IMR-90 (cell line): ENCODE results near the gene CLEC16A. TPM values are rescaled to one million over a fixed set of nuclear protein-coding genes. Genes with fewer than 3 reads are reported as not detected.

Experiments used
- ATAC-seq: fragments of 200-7000 bp; cut with Tn5 transposase; 2 replicates; pipeline ENCODE4 v1.9.1; 2020; ENCODE audit warnings: low read depth, mild to moderate bottlenecking, moderate library complexity
- BruUV-seq: library from RNA; stranded (reverse); fragments of 400-500 nt; replicated peaks from 2 replicates; lab custom pipeline; 2021; lab: Mats Ljungman, UMichigan
- CTCF ChIA-PET: fragments of 300-600 bp; formaldehyde crosslinking; extraction: SDS; loops from one replicate; lab custom pipeline; 2021; ENCODE audit warnings: antibody characterized with exemption; lab: Yijun Ruan, JAX
- POLR2A ChIA-PET: fragments of 300-600 bp; sonication (Branson Sonifier 250); formaldehyde crosslinking; loops from one replicate; lab custom pipeline; 2022; ENCODE audit warnings: antibody characterized with exemption; ENCODE audit not compliant: unreplicated experiment; lab: Charles Lee
- DNase-seq: peaks from one replicate; pipeline ENCODE4 v3.0.0; 2013
- H2AFZ ChIP-seq: replicated peaks from 2 replicates; pipeline ENCODE3; 2013; ENCODE audit warnings: low read length, mild to moderate bottlenecking; ENCODE audit not compliant: poor library complexity
- H2AK5ac ChIP-seq: 2 replicates; pipeline ENCODE4 v1.6.1; 2013; ENCODE audit warnings: low read depth, low read length, inconsistent platforms
- H2AK9ac ChIP-seq: replicated peaks from 2 replicates; pipeline ENCODE3; 2013; ENCODE audit warnings: mild to moderate bottlenecking, low read depth, low read length, moderate library complexity; ENCODE audit not compliant: poor library complexity
- H2BK120ac ChIP-seq: 2 replicates; pipeline ENCODE4 v1.6.1; 2013; ENCODE audit warnings: low read depth, low read length, inconsistent platforms
- H2BK15ac ChIP-seq: 3 replicates; pipeline ENCODE4 v1.6.1; 2013; ENCODE audit warnings: low read depth, low read length, inconsistent platforms
- H2BK20ac ChIP-seq: 2 replicates; pipeline ENCODE4 v1.6.1; 2013; ENCODE audit warnings: low read depth, mild to moderate bottlenecking, inconsistent platforms, low read length, moderate library complexity
- H2BK5ac ChIP-seq: 2 replicates; pipeline ENCODE4 v1.6.1; 2013; ENCODE audit warnings: mild to moderate bottlenecking, low read depth, low read length, inconsistent platforms; ENCODE audit not compliant: poor library complexity, severe bottlenecking
- H3K14ac ChIP-seq: replicated peaks from 2 replicates; pipeline ENCODE4 v1.6.1; 2013; ENCODE audit warnings: low read depth, low read length, inconsistent platforms
- H3K18ac ChIP-seq: 2 replicates; pipeline ENCODE4 v1.6.1; 2013; ENCODE audit warnings: low read depth, low read length, control low read depth
- H3K23ac ChIP-seq: 2 replicates; pipeline ENCODE4 v1.6.1; 2013; ENCODE audit warnings: low read depth, low read length, inconsistent platforms
- H3K27ac ChIP-seq: 2 replicates; pipeline ENCODE4 v1.5.1; 2013; ENCODE audit warnings: mild to moderate bottlenecking, control low read depth, low read length; ENCODE audit not compliant: insufficient read depth
- H3K27me3 ChIP-seq: 2 replicates; pipeline ENCODE4 v1.6.1; 2013; ENCODE audit warnings: low read length; ENCODE audit not compliant: control insufficient read depth, insufficient read depth
- H3K36me3 ChIP-seq: 2 replicates; pipeline ENCODE4 v1.6.1; 2013; ENCODE audit warnings: low read length, mixed read lengths; ENCODE audit not compliant: control insufficient read depth, insufficient read depth
- H3K4ac ChIP-seq: 2 replicates; pipeline ENCODE4 v1.6.1; 2013; ENCODE audit warnings: low read depth, low read length, inconsistent platforms
- H3K4me1 ChIP-seq: 2 replicates; pipeline ENCODE4 v1.6.1; 2013; ENCODE audit warnings: low read length, mixed read lengths; ENCODE audit not compliant: control insufficient read depth, insufficient read depth
- H3K4me2 ChIP-seq: 2 replicates; pipeline ENCODE4 v1.6.1; 2013; ENCODE audit warnings: low read depth, mild to moderate bottlenecking, control low read depth, low read length, moderate library complexity
- H3K4me3 ChIP-seq: 2 replicates; pipeline ENCODE4 v1.5.1; 2013; ENCODE audit warnings: low read depth, mild to moderate bottlenecking, control low read depth, low read length, moderate library complexity; ENCODE audit not compliant: insufficient read depth
- H3K56ac ChIP-seq: 2 replicates; pipeline ENCODE4 v1.6.1; 2013; ENCODE audit warnings: low read length, inconsistent platforms; ENCODE audit not compliant: insufficient read depth; ENCODE audit errors: extremely low read depth
- H3K79me1 ChIP-seq, 2 experiments: 2 replicates each; pipeline ENCODE4 v1.6.1; 2013; ENCODE audit warnings: low read length in 2 of 2, inconsistent platforms in 1 of 2, low read depth in 1 of 2
- H3K9ac ChIP-seq: 2 replicates; pipeline ENCODE4 v1.6.1; 2013; ENCODE audit warnings: low read depth, low read length, control low read depth
- H3K9me1 ChIP-seq: 2 replicates; pipeline ENCODE4 v1.6.1; 2013; ENCODE audit warnings: low read length, inconsistent platforms; ENCODE audit not compliant: insufficient read depth
- H3K9me3 ChIP-seq: 2 replicates; pipeline ENCODE4 v1.6.1; 2013; ENCODE audit warnings: low read length; ENCODE audit not compliant: control insufficient read depth, insufficient read depth
- H4K20me1 ChIP-seq: 2 replicates; pipeline ENCODE4 v1.6.1; 2013; ENCODE audit warnings: low read length, inconsistent platforms; ENCODE audit not compliant: insufficient read depth
- H4K5ac ChIP-seq: 2 replicates; pipeline ENCODE4 v1.6.1; 2013; ENCODE audit warnings: mild to moderate bottlenecking, low read depth, low read length, control low read depth
- H4K8ac ChIP-seq, 2 experiments: 2 replicates each; pipeline ENCODE4 v1.6.1; 2013; ENCODE audit warnings: low read depth in 2 of 2, low read length in 2 of 2, control low read depth in 1 of 2, inconsistent platforms in 1 of 2
- H4K91ac ChIP-seq: 2 replicates; pipeline ENCODE4 v1.6.1; 2013; ENCODE audit warnings: low read depth, low read length, inconsistent platforms; ENCODE audit not compliant: insufficient read depth
- CHD1 ChIP-seq: IDR thresholded peaks from 2 replicates; pipeline ENCODE4 v1.6.1; 2012; ENCODE audit warnings: low read depth, low read length, improper control_type of control experiment
- MAFK ChIP-seq: IDR thresholded peaks from 2 replicates; pipeline ENCODE4 v1.6.1; 2012; ENCODE audit warnings: low read depth, low read length, improper control_type of control experiment
- MXI1 ChIP-seq: IDR thresholded peaks from 2 replicates; pipeline ENCODE4 v1.6.1; 2012; ENCODE audit warnings: low read depth, mild to moderate bottlenecking, low read length, moderate library complexity, borderline replicate concordance
- WGBS, 2 experiments: methylation state at CpG; one replicate each; pipeline versions ENCODE4 v1.1.5 to v1.1.7; 2013; ENCODE audit warnings: missing lambda C conversion rate in 2 of 2; ENCODE audit not compliant: insufficient read length in 1 of 2; ENCODE audit errors: extremely low coverage in 2 of 2; 5-methylcytosine and 5-hydroxymethylcytosine counted together
- dilution Hi-C: fragments of 300-500 bp; cut with HindIII; formaldehyde crosslinking; loops from one replicate; pipeline ENCODE4 v1.14.3; 2018; ENCODE audit warnings: low sequenced_read_pairs; ENCODE audit not compliant: unreplicated experiment
- in situ Hi-C: fragments of 300-500 bp; cut with MboI; formaldehyde crosslinking; loops from 3 replicates; pipeline ENCODE4 v1.14.3; 2019; ENCODE audit warnings: low sequenced_read_pairs, inconsistent platforms, mixed read lengths
- intact Hi-C: fragments of 100-400 bp; cut with micrococcal nuclease; formaldehyde crosslinking; loops from 2 replicates; pipeline ENCODE4 v1.10.0; 2022
- polyA plus RNA-seq, 3 experiments: library from polyadenylated mRNA; depleted of rRNA; stranded (reverse); fragments of >200 nt; gene quantifications; 2 replicates each; pipeline ENCODE4 v1.2.3, GENCODE V29; 2012; ENCODE audit warnings: low replicate concordance in 1 of 3
- total RNA-seq: library from RNA; depleted of rRNA; stranded (reverse); fragments of >200 nt; gene quantifications from 2 replicates; pipeline ENCODE4 v1.2.3, GENCODE V29; 2012
- TF ChIP-seq, protein P1 (sequence below): conservative IDR thresholded peaks from 2 replicates; pipeline ENCODE4 v1.5.1; 2012; ENCODE audit warnings: mild to moderate bottlenecking, low read depth, low read length, improper control_type of control experiment

CLEC16A gene
- total and polyA plus RNA-seq, 2 of the 4 experiments (the other 2 are of a cell fraction): 15.9 to 16.5 TPM

DNA sequence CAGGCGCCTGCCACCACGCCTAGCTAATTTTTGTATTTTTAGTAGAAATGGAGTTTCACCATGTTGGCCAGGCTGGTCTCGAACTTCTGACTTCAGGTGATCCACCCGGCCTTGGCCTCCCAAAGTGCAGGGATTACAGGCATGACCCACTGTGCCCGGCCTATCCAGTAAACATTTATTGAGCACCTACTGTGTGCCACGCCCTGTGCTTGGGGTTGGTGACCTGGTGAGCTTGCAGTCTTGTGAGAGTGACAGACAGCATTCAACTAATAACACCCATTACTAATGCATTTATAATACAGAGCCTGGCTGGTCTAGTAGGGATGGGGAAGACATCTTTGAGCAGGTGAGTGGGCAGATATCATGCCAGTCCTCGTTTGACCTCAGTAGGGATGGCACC, 198.6 kb downstream of the CLEC16A start:
- H3K14ac ChIP-seq: no peak overlapping the region
- 100% methylated on average over 3 of the region's 7 CpGs; no CpG with 5 or more reads in 1 of the 2 experiments for WGBS, 2 experiments
- H3K9ac ChIP-seq: no peak overlapping the region
- H3K9me3 ChIP-seq: no peaks in the 10 kb centered on the region
- ATAC-seq (no peak), DNase-seq (no peak)
- no peak overlapping the region for H3K27ac ChIP-seq
- peaks cover 16% of the 10 kb centered on the region for H3K4me1 ChIP-seq
- peaks cover 7% of the 10 kb centered on the region; the same call in 1 of the 2 replicates for H3K9me1 ChIP-seq
- no peak overlapping the region for H3K23ac ChIP-seq
- intact Hi-C loops (no loop called here), dilution Hi-C loops (no loop called here), in situ Hi-C loops (no loop called here)
- H3K4me3 ChIP-seq: no peak overlapping the region
- no peak overlapping the region for H2AK9ac ChIP-seq
- H2BK120ac ChIP-seq: no peak overlapping the region
- H2BK20ac ChIP-seq: no peak overlapping the region
- H2AK5ac ChIP-seq: no peak overlapping the region
- H3K56ac ChIP-seq: no peak overlapping the region
- H3K79me1 ChIP-seq: peaks cover 0 to 3% of the 10 kb centered on the region in 2 experiments; a peak in 1 of 4 replicates
- H3K27me3 ChIP-seq: no peaks in the 10 kb centered on the region
- H3K18ac ChIP-seq: no peak overlapping the region
- H4K91ac ChIP-seq: no peak overlapping the region
- no peak overlapping the region for H2BK5ac ChIP-seq
- H2AFZ ChIP-seq: no peak overlapping the region
- BruUV-seq: no TSS peak
- H4K20me1 ChIP-seq: no peaks in the 10 kb centered on the region
- H3K36me3 ChIP-seq: no peaks in the 10 kb centered on the region
- POLR2A ChIA-PET: no interaction called here
- no peak overlapping the region for H4K8ac ChIP-seq
- no peak overlapping the region for H2BK15ac ChIP-seq
- no peak overlapping the region for H3K4ac ChIP-seq
- no peak overlapping the region for H4K5ac ChIP-seq
- TF ChIP-seq MAFK: no peak
- TF ChIP-seq MXI1: no peak
- no peak for TF ChIP-seq CHD1
- TF ChIP-seq, protein P1, sequence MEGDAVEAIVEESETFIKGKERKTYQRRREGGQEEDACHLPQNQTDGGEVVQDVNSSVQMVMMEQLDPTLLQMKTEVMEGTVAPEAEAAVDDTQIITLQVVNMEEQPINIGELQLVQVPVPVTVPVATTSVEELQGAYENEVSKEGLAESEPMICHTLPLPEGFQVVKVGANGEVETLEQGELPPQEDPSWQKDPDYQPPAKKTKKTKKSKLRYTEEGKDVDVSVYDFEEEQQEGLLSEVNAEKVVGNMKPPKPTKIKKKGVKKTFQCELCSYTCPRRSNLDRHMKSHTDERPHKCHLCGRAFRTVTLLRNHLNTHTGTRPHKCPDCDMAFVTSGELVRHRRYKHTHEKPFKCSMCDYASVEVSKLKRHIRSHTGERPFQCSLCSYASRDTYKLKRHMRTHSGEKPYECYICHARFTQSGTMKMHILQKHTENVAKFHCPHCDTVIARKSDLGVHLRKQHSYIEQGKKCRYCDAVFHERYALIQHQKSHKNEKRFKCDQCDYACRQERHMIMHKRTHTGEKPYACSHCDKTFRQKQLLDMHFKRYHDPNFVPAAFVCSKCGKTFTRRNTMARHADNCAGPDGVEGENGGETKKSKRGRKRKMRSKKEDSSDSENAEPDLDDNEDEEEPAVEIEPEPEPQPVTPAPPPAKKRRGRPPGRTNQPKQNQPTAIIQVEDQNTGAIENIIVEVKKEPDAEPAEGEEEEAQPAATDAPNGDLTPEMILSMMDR: no peak
- H3K4me2 ChIP-seq: no peak overlapping the region
- CTCF ChIA-PET: interaction anchor here (1.2 kb wide), 1 partner anchor 9 kb away, joined by 3 read pairs; no protein-coding TSS in a partner anchor
